ENCODE data around the gene ANKRD13A. TPM values are rescaled to one million over a fixed set of nuclear protein-coding genes. Genes with fewer than 3 reads are reported as not detected.

Gene ANKRD13A
- total and polyA plus RNA-seq, 2 of the 8 experiments (the other 6 are each of a cell fraction or from before 2014, with no cell fraction given), result 16.8 to 21.4 TPM

DNA sequence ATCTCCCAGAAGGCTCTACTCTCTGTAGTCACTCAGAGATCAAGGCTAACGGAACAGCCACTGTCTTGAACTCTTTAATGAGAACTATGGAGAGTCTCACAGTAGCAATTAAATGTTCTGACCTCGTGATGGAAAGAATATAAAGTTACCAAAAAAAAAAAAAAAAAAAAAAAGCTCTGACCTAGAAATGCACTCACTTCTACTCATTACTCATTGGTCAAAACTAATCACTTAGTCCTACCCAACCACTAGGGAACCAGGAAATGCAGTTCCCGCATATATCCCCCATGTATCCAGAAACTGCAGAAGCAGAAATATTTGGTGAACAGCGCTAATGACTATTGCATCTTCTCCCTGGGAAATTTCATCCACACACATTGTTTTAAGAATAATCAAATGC is 78.6 kb downstream of the ANKRD13A start:
- Histone ChIP-seq H3K79me2 (ENCODE audit: control insufficient read depth in 1 of 2, insufficient read depth in 2 of 2, low read length in 2 of 2) (no peaks in the 10 kb centered on the region), H3K4me3 (ENCODE audit: extremely low read depth in 1 of 4, insufficient read depth in 2 of 4, low read depth in 3 of 4, low read length in 4 of 4) (no peak overlapping the region), H3K27ac (ENCODE audit: low read depth, low read length) (no peak overlapping the region), H3K23me2 (ENCODE audit: low read depth, low read length) (no peaks in the 10 kb centered on the region), H2BK120ac (replicated peaks; ENCODE audit: low read depth, low read length) (no peak overlapping the region), H2BK12ac (ENCODE audit: low read depth, low read length) (no peak overlapping the region), H3K23ac (ENCODE audit: insufficient read length) (no peak overlapping the region), H3K9me3 (ENCODE audit: insufficient read depth in 2 of 2, low read depth in 1 of 2, low read length in 1 of 2) (no peaks in the 10 kb centered on the region), H3K9ac (replicated peaks in 1 of 4; ENCODE audit: extremely low read depth in 1 of 4, low read depth in 3 of 4, low read length in 3 of 4) (no peak overlapping the region), H4K91ac (replicated peaks; ENCODE audit: insufficient read length, low read length) (no peak overlapping the region), H3K4ac (replicated peaks; ENCODE audit: insufficient read length, low read depth, low read length) (no peak overlapping the region), H3K4me1 (replicated peaks in 1 of 4; ENCODE audit: control insufficient read depth in 3 of 4, insufficient read depth in 4 of 4, low read length in 3 of 4) (no peaks in the 10 kb centered on the region; a peak in 1 of 7 replicates), H3K79me1 (ENCODE audit: low read depth, low read length) (no peaks in the 10 kb centered on the region), H2BK5ac (ENCODE audit: low read depth, low read length) (no peak overlapping the region), H2BK20ac (ENCODE audit: low read length) (no peak overlapping the region), H4K20me1 (replicated peaks in 1 of 2; ENCODE audit: control insufficient read depth in 1 of 2, insufficient read depth in 2 of 2, low read length in 2 of 2) (no peaks in the 10 kb centered on the region), H3K27me3 (replicated peaks in 1 of 4; ENCODE audit: control insufficient read depth in 3 of 4, extremely low read depth in 1 of 4, insufficient read depth in 3 of 4, low read length in 3 of 4) (no peaks in the 10 kb centered on the region), H4K5ac (ENCODE audit: insufficient read length, low read depth, low read length) (no peak overlapping the region), H3K18ac (ENCODE audit: extremely low read depth, low read length) (no peak overlapping the region), H2BK15ac (ENCODE audit: low read length) (no peak overlapping the region), H2AK5ac (ENCODE audit: low read depth, low read length) (no peak overlapping the region), H3K4me2 (ENCODE audit: insufficient read depth in 1 of 2, low read depth in 2 of 2, low read length in 2 of 2) (no peak overlapping the region), H3K14ac (ENCODE audit: insufficient read length) (no peak overlapping the region), H2AFZ (ENCODE audit: low read length) (no peak overlapping the region), H4K8ac (ENCODE audit: extremely low read depth, insufficient read depth, low read length) (no peak overlapping the region), H3K36me3 (ENCODE audit: control insufficient read depth in 2 of 4, insufficient read depth in 4 of 4, low read length in 3 of 4) (no peaks in the 10 kb centered on the region), H3K56ac (replicated peaks; ENCODE audit: insufficient read length, low read depth, low read length) (no peak overlapping the region)
- FAIRE-seq (no peak), DNase-seq (ENCODE audit: low read depth in 1 of 2, low spot score in 2 of 2) (no peak)
- CTCF ChIA-PET (ENCODE audit: partially characterized antibody), result interaction anchor here (0.6 kb wide), 1 partner anchor 353 kb away, joined by 3 read pairs; no protein-coding TSS in a partner anchor
- WGBS, 2 experiments (ENCODE audit: extremely low coverage in 1 of 2, insufficient coverage in 1 of 2, insufficient read length in 1 of 2, insufficient replicate concordance in 2 of 2, low coverage in 1 of 2, low lambda C conversion rate in 2 of 2, missing lambda C conversion rate in 1 of 2), result 86% methylated on average over 4 of the region's 4 CpGs; no CpG with 5 or more reads in 1 of the 2 experiments
- POLR2A ChIA-PET (ENCODE audit: partially characterized antibody), result no interaction called here
- TF ChIP-seq POLR2A (IDR thresholded peaks at IDR 0.05; ENCODE audit: control extremely low read depth in 1 of 2, low read depth in 2 of 2, low read length in 2 of 2), result no peak
- TF ChIP-seq RBBP5 (IDR thresholded peaks at IDR 0.05; ENCODE audit: borderline replicate concordance, low read depth, low read length), result no peak
- TF ChIP-seq EP300 (IDR thresholded peaks at IDR 0.05; ENCODE audit: borderline replicate concordance in 1 of 2, low read depth in 2 of 2, low read length in 2 of 2), result no peak
- no peak for TF ChIP-seq GABPA (IDR thresholded peaks at IDR 0.05; ENCODE audit: borderline replicate concordance, insufficient read depth, low read length)
- TF ChIP-seq RAD21 (IDR thresholded peaks at IDR 0.05 in 1 of 2, conservative IDR thresholded peaks at IDR 0.05 in 1 of 2; ENCODE audit: low read depth in 2 of 2, low read length in 2 of 2), result no peak
- TF ChIP-seq GTF2F1 (IDR thresholded peaks at IDR 0.05; ENCODE audit: borderline replicate concordance, low read depth, low read length), result no peak
- no peak for TF ChIP-seq CHD2 (IDR thresholded peaks at IDR 0.05; ENCODE audit: low read length)
- TF ChIP-seq PHF8 (conservative IDR thresholded peaks at IDR 0.05; ENCODE audit: low read depth, low read length), result no peak
- no peak for TF ChIP-seq MAFK (IDR thresholded peaks at IDR 0.05; ENCODE audit: low read depth, low read length)
- no peak for TF ChIP-seq TCF12 (IDR thresholded peaks at IDR 0.05; ENCODE audit: low read depth, low read length)
- no peak for TF ChIP-seq SP1 (IDR thresholded peaks at IDR 0.05; ENCODE audit: low read depth, low read length)
- TF ChIP-seq SIX5 (IDR thresholded peaks at IDR 0.05; ENCODE audit: low read depth, low read length), result no peak
- TF ChIP-seq SP4 (IDR thresholded peaks at IDR 0.05; ENCODE audit: low read length), result no peak
- no peak for TF ChIP-seq SIRT6 (IDR thresholded peaks at IDR 0.05; ENCODE audit: low read length)
- no peak for TF ChIP-seq TEAD4 (IDR thresholded peaks at IDR 0.05; ENCODE audit: low read depth, low read length)
- no peak for TF ChIP-seq HDAC6 (IDR thresholded peaks at IDR 0.05; ENCODE audit: low read depth, low read length)

All from H1 (cell line).